Lower lobe of right lung (tissue), 2 donors: ENCODE measurements around the gene XRCC5. TPM values are rescaled to one million over a fixed set of nuclear protein-coding genes. Genes with fewer than 3 reads are reported as not detected.
"Not testable (repeated sequence)": the region's sequence is repeated elsewhere in the genome, so short reads cannot be mapped to it uniquely, and the experiment has no call there.

Experiments used
- ATAC-seq, 2 donors: fragments of 200-7000 bp; cut with Tn5 transposase; one replicate each; pipeline ENCODE4 v1.9.1; 2020 to 2022; ENCODE audit warnings: mild to moderate bottlenecking in 2 of 2, moderate library complexity in 2 of 2
- DNase-seq: peaks from one replicate; pipeline ENCODE4 v3.0.0-alpha.2; 2020
- H3K27ac ChIP-seq: fragments of 200-600 bp; one replicate; pipeline ENCODE4 v1.8.0; 2022
- H3K27me3 ChIP-seq: fragments of 200-600 bp; one replicate; pipeline ENCODE4 v1.8.0; 2022; ENCODE audit warnings: low read depth
- H3K36me3 ChIP-seq: fragments of 200-600 bp; one replicate; pipeline ENCODE4 v1.8.0; 2022; ENCODE audit warnings: mild to moderate bottlenecking
- H3K4me1 ChIP-seq: fragments of 200-600 bp; one replicate; pipeline ENCODE4 v1.8.0; 2022
- H3K4me3 ChIP-seq: fragments of 200-600 bp; one replicate; pipeline ENCODE4 v1.8.0; 2022; ENCODE audit warnings: mild to moderate bottlenecking
- H3K9me3 ChIP-seq: fragments of 200-600 bp; one replicate; pipeline ENCODE4 v1.8.0; 2022
- CTCF ChIP-seq: fragments of 200-600 bp; IDR thresholded peaks from one replicate; pipeline ENCODE4 v1.8.0; 2022; ENCODE audit warnings: antibody characterized with exemption, mild to moderate bottlenecking
- intact Hi-C: fragments of 100-400 bp; cut with DNase I; formaldehyde crosslinking; loops from one replicate; pipeline ENCODE4 v1.11.0; 2022
- total RNA-seq: library from RNA; stranded (reverse); fragmentation: NEBNext Ultra II Directional; extraction: Animal tissue kit (Norgen Biotek cat#: 25700); gene quantifications from one replicate; pipeline ENCODE4 v1.2.1, GENCODE V29; 2021
- donor health status: DM: no; HTN: yes; CAD: no; lungs with severe emphysema.

The XRCC5 gene
- total RNA-seq, 1 donor from 2014 or later, result 155 TPM

- ATAC-seq (peak in 1 of 2 donors; percentile 40), DNase-seq (no peak)
- H3K27me3 ChIP-seq, result no peaks in the 10 kb centered on the region
- no peaks in the 10 kb centered on the region for H3K9me3 ChIP-seq
- intact Hi-C loops, result no loop called here
- no peak overlapping the region for H3K27ac ChIP-seq
- peaks cover 97% of the 10 kb centered on the region for H3K36me3 ChIP-seq
- peaks cover 3% of the 10 kb centered on the region for H3K4me1 ChIP-seq
- H3K4me3 ChIP-seq, result no peak overlapping the region
- TF ChIP-seq CTCF, result no peak
Measured at GRCh38 chr2:216131175-216131926, 22.2 kb downstream of the XRCC5 start.

- DNase-seq (no peak), ATAC-seq (no peak)
- Histone ChIP-seq H3K27ac (no peak overlapping the region), H3K27me3 (no peaks in the 10 kb centered on the region), H3K9me3 (no peaks in the 10 kb centered on the region), H3K4me3 (no peak overlapping the region), H3K36me3 (peaks cover 97% of the 10 kb centered on the region), H3K4me1 (peaks cover 3% of the 10 kb centered on the region)
- no peak for TF ChIP-seq CTCF
- intact Hi-C loops, result no loop called here
Measured at GRCh38 chr2:216132585-216132984, 23.4 kb downstream of the XRCC5 start.

- Histone ChIP-seq H3K4me3 (no peak overlapping the region), H3K9me3 (no peaks in the 10 kb centered on the region), H3K27me3 (no peaks in the 10 kb centered on the region), H3K4me1 (peaks cover 3% of the 10 kb centered on the region), H3K27ac (no peak overlapping the region), H3K36me3 (peaks cover 97% of the 10 kb centered on the region)
- no peak for DNase-seq
- intact Hi-C loops, result no loop called here
- no peak for TF ChIP-seq CTCF
- ATAC-seq, result peak; percentile 13 to 36
Measured at GRCh38 chr2:216133397-216133796, 24.2 kb downstream of the XRCC5 start.

GRCh38 chr2:216134958-216135541 lies 25.9 kb downstream of the XRCC5 start:
- Histone ChIP-seq H3K27ac (no peak overlapping the region), H3K36me3 (peaks cover 98% of the 10 kb centered on the region), H3K4me3 (no peak overlapping the region), H3K9me3 (no peaks in the 10 kb centered on the region), H3K27me3 (no peaks in the 10 kb centered on the region), H3K4me1 (peaks cover 3% of the 10 kb centered on the region)
- no peak for TF ChIP-seq CTCF
- DNase-seq (no peak), ATAC-seq (no peak)
- intact Hi-C loops, result no loop called here

GRCh38 chr2:216139884-216140283 lies 30.7 kb downstream of the XRCC5 start:
- Histone ChIP-seq H3K27me3 (no peaks in the 10 kb centered on the region), H3K4me3 (no peak overlapping the region), H3K27ac (no peak overlapping the region), H3K9me3 (no peaks in the 10 kb centered on the region), H3K36me3 (peaks cover 100% of the 10 kb centered on the region), H3K4me1 (no peaks in the 10 kb centered on the region)
- peak; percentile 44 for TF ChIP-seq CTCF
- DNase-seq, result no peak
- peak; percentile 55 to 62 for ATAC-seq
- intact Hi-C loops, result no loop called here

- H3K27me3 ChIP-seq, H3K27ac ChIP-seq, H3K4me3 ChIP-seq, H3K9me3 ChIP-seq, H3K4me1 ChIP-seq, ATAC-seq, DNase-seq, intact Hi-C loops: not testable (repeated sequence)
- peaks cover 100% of the 10 kb centered on the region for H3K36me3 ChIP-seq
Measured at GRCh38 chr2:216141516-216141915, 32.4 kb downstream of the XRCC5 start.
